ENCODE results near the gene EPB41L5. TPM values are rescaled to one million over a fixed set of nuclear protein-coding genes. Genes with fewer than 3 reads are reported as not detected.
"Not testable (repeated sequence)": the region's sequence is repeated elsewhere in the genome, so short reads cannot be mapped to it uniquely, and the experiment has no call there.

EPB41L5 gene
- total and polyA plus RNA-seq, 3 donors from 2014 or later: 56.8 to 73.6 (median 62.7) TPM

- H3K4me1 ChIP-seq: no peaks in the 10 kb centered on the region
- no peak overlapping the region for H3K27ac ChIP-seq
- H3K36me3 ChIP-seq (ENCODE audit: low read depth, missing control alignments): no peaks in the 10 kb centered on the region
- TF ChIP-seq CTCF (IDR thresholded peaks at IDR 0.05) (no peak), POLR2A (IDR thresholded peaks at IDR 0.05) (no peak)
- H3K27me3 ChIP-seq: no peaks in the 10 kb centered on the region
- no peak for DNase-seq
- WGBS, 2 donors: 99% methylated on average over 4 of the region's 4 CpGs
- no peak overlapping the region for H3K4me3 ChIP-seq
- intact Hi-C loops (cut with DNase I; ENCODE audit: low total_unique reads): no loop called here
- no peaks in the 10 kb centered on the region for H3K9me3 ChIP-seq
Measured at GRCh38 chr2:120118471-120118870, 105.6 kb downstream of the EPB41L5 start.

- H3K9me3 ChIP-seq; intact Hi-C loops (cut with DNase I; ENCODE audit: low total_unique reads); H3K27ac ChIP-seq; H3K36me3 ChIP-seq (ENCODE audit: low read depth, missing control alignments); H3K27me3 ChIP-seq; H3K4me1 ChIP-seq; H3K4me3 ChIP-seq; DNase-seq: not testable (repeated sequence)
- 93 to 95% methylated on average over 3 of the region's 3 CpGs for WGBS, 2 donors
Measured at GRCh38 chr2:120121337-120121736, 108.5 kb downstream of the EPB41L5 start.

- no peaks in the 10 kb centered on the region for H3K27me3 ChIP-seq
- no peaks in the 10 kb centered on the region for H3K4me1 ChIP-seq
- TF ChIP-seq POLR2A (IDR thresholded peaks at IDR 0.05): no peak
- no peaks in the 10 kb centered on the region for H3K36me3 ChIP-seq (ENCODE audit: low read depth, missing control alignments)
- H3K27ac ChIP-seq: no peak overlapping the region
- no peaks in the 10 kb centered on the region for H3K9me3 ChIP-seq
- intact Hi-C loops (cut with DNase I; ENCODE audit: low total_unique reads): no loop called here
- WGBS, 2 donors: 90 to 94% methylated on average over 3 of the region's 3 CpGs
- no peak overlapping the region for H3K4me3 ChIP-seq
- no peak for DNase-seq
Measured at GRCh38 chr2:120123090-120123489, 110.2 kb downstream of the EPB41L5 start.

GRCh38 chr2:120125195-120125594 is 112.3 kb downstream of the EPB41L5 start:
- no peak for DNase-seq
- H3K36me3 ChIP-seq (ENCODE audit: low read depth, missing control alignments): no peaks in the 10 kb centered on the region
- no peaks in the 10 kb centered on the region for H3K27me3 ChIP-seq
- TF ChIP-seq POLR2A (IDR thresholded peaks at IDR 0.05): no peak
- TF ChIP-seq CTCF (IDR thresholded peaks at IDR 0.05): no peak
- no peaks in the 10 kb centered on the region for H3K4me1 ChIP-seq
- intact Hi-C loops (cut with DNase I; ENCODE audit: low total_unique reads): no loop called here
- H3K27ac ChIP-seq: no peak overlapping the region
- H3K9me3 ChIP-seq: no peaks in the 10 kb centered on the region
- 70 to 83% methylated on average over 3 of the region's 3 CpGs for WGBS, 2 donors
- no peak overlapping the region for H3K4me3 ChIP-seq

- Histone ChIP-seq H3K36me3 (ENCODE audit: low read depth, missing control alignments) (no peaks in the 10 kb centered on the region), H3K4me1 (no peaks in the 10 kb centered on the region), H3K4me3 (no peak overlapping the region), H3K27me3 (no peaks in the 10 kb centered on the region), H3K27ac (no peak overlapping the region), H3K9me3 (no peaks in the 10 kb centered on the region)
- intact Hi-C loops (cut with DNase I; ENCODE audit: low total_unique reads): no loop called here
- TF ChIP-seq CTCF (IDR thresholded peaks at IDR 0.05) (no peak), POLR2A (IDR thresholded peaks at IDR 0.05) (no peak)
- DNase-seq: no peak
Measured at GRCh38 chr2:120128216-120128615, 115.3 kb downstream of the EPB41L5 start.

GRCh38 chr2:120132190-120132589 is 119.3 kb downstream of the EPB41L5 start:
- WGBS, 2 donors: 84 to 85% methylated on average over 5 of the region's 5 CpGs
- intact Hi-C loops (cut with DNase I; ENCODE audit: low total_unique reads): no loop called here
- no peaks in the 10 kb centered on the region for H3K27me3 ChIP-seq
- no peaks in the 10 kb centered on the region for H3K36me3 ChIP-seq (ENCODE audit: low read depth, missing control alignments)
- no peaks in the 10 kb centered on the region for H3K9me3 ChIP-seq
- no peak for DNase-seq
- no peak overlapping the region for H3K4me3 ChIP-seq
- no peaks in the 10 kb centered on the region for H3K4me1 ChIP-seq
- TF ChIP-seq POLR2A (IDR thresholded peaks at IDR 0.05) (no peak), CTCF (IDR thresholded peaks at IDR 0.05) (no peak)
- H3K27ac ChIP-seq: no peak overlapping the region

All from testis (tissue), 3 donors.